ENCODE data around the gene KCTD14. TPM values are rescaled to one million over a fixed set of nuclear protein-coding genes. Genes with fewer than 3 reads are reported as not detected.

The KCTD14 gene
- total RNA-seq, 2 donors from 2014 or later: 8.6 to 12.8 TPM

DNA sequence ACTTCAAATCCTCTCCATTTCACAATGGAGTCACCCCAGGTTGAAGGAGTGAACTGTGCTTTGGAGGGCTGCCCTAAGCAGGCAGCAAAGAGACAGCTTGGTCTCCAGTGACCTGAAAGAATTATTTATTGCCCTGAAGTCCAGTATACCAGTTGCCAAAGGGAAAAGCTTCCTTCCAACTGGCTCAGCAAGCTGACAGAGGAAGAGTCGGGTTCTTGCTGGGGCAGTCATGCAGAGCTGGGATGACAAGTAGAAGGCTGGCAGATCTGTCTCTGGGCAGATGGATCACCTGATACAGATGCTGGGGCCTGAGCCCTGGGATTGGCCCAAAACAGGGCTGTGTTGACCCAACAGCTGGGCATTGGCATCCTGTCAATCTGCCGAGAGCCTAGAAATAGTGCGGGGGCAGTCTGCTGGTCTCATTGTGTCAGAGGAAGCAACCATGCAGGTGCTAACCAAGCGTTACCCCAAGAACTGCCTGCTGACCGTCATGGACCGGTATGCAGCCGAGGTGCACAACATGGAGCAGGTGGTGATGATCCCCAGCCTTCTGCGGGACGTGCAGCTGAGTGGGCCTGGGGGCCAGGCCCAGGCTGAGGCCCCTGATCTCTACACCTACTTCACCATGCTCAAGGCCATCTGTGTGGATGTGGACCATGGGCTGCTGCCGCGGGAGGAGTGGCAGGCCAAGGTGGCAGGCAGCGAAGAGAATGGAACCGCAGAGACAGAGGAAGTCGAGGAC is 40.5 kb upstream of the KCTD14 start, which contains the start of gene THRSP:
Gene THRSP, plus strand, starts transcription at position 422 of the 742 bp plus-strand sequence. Its CDS starts 21 bp downstream, at position 443.
- no peaks in the 10 kb centered on the region for H3K9me3 ChIP-seq (ENCODE audit: control insufficient read depth, low read length)
- Mint-ChIP-seq H3K4me3 (no peak within 1 kb of the TSS), H3K27ac (no peak within 1 kb of the TSS), H3K36me3 (ENCODE audit: low read depth) (peaks cover 15% of the 10 kb centered on the region), H3K4me1 (no peaks in the 10 kb centered on the region), H3K27me3 (ENCODE audit: insufficient read depth) (no peaks in the 10 kb centered on the region), H3K9me3 (no peaks in the 10 kb centered on the region)
- no peaks in the 10 kb centered on the region for H3K4me1 ChIP-seq (ENCODE audit: control insufficient read depth, insufficient read depth, low read length)
- WGBS, 2 experiments (ENCODE audit: insufficient coverage in 1 of 2, insufficient read length in 1 of 2): 93 to 97% methylated on average over 8 to 14 of the region's 14 CpGs
- H3K27me3 ChIP-seq (ENCODE audit: control insufficient read depth, insufficient read depth, low read length, poor library complexity, severe bottlenecking): no peaks in the 10 kb centered on the region
- H3K9ac ChIP-seq (ENCODE audit: extremely low read depth, low read length, poor library complexity, severe bottlenecking): no peak within 1 kb of the TSS
- no peak within 1 kb of the TSS for H3K27ac ChIP-seq (ENCODE audit: low read depth, low read length)
- H3K4me3 ChIP-seq (ENCODE audit: low read length): no peak within 1 kb of the TSS
- TF ChIP-seq CTCF (conservative IDR thresholded peaks at IDR 0.05): no peak
- H3K36me3 ChIP-seq (ENCODE audit: control insufficient read depth, insufficient read depth, low read length): peaks cover 11% of the 10 kb centered on the region
- DNase-seq: no peak

DNA sequence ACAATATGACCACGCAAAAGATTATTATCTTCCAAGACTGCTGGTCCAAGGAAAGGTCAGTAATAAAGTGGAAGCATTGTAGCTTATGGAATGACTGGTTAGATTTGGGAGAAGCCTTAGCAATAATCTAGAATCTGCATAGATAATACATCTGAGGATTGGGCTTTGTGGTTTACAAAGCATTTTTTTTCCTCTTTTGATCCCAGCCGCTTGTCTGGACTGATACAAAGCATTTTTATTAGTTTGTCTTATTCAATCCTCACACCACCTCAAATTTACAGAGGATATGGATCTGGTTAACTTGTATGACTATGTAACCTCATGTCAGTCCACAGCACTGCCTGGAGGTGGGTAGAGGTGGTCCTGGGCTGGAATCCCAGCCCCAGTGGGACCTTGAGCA is 39.6 kb upstream of the KCTD14 start:
- Histone ChIP-seq H3K4me1 (ENCODE audit: control insufficient read depth, insufficient read depth, low read length) (no peaks in the 10 kb centered on the region), H3K27ac (ENCODE audit: low read depth, low read length) (no peak overlapping the region), H3K36me3 (ENCODE audit: control insufficient read depth, insufficient read depth, low read length) (peaks cover 6% of the 10 kb centered on the region), H3K4me3 (ENCODE audit: low read length) (no peak overlapping the region), H3K9ac (ENCODE audit: extremely low read depth, low read length, poor library complexity, severe bottlenecking) (no peak overlapping the region), H3K9me3 (ENCODE audit: control insufficient read depth, low read length) (no peaks in the 10 kb centered on the region), H3K27me3 (ENCODE audit: control insufficient read depth, insufficient read depth, low read length, poor library complexity, severe bottlenecking) (no peaks in the 10 kb centered on the region)
- TF ChIP-seq CTCF (conservative IDR thresholded peaks at IDR 0.05): no peak
- H3K4me1 Mint-ChIP-seq: no peaks in the 10 kb centered on the region
- 100% methylated on average over 2 of the region's 2 CpGs; no CpG with 5 or more reads in 1 of the 2 experiments for WGBS, 2 experiments (ENCODE audit: insufficient coverage in 1 of 2, insufficient read length in 1 of 2)
- H3K36me3 Mint-ChIP-seq (ENCODE audit: low read depth): peaks cover 11% of the 10 kb centered on the region
- H3K9me3 Mint-ChIP-seq: no peaks in the 10 kb centered on the region
- H3K4me3 Mint-ChIP-seq: no peak overlapping the region
- no peak overlapping the region for H3K27ac Mint-ChIP-seq
- no peaks in the 10 kb centered on the region for H3K27me3 Mint-ChIP-seq (ENCODE audit: insufficient read depth)
- DNase-seq: no peak

DNA sequence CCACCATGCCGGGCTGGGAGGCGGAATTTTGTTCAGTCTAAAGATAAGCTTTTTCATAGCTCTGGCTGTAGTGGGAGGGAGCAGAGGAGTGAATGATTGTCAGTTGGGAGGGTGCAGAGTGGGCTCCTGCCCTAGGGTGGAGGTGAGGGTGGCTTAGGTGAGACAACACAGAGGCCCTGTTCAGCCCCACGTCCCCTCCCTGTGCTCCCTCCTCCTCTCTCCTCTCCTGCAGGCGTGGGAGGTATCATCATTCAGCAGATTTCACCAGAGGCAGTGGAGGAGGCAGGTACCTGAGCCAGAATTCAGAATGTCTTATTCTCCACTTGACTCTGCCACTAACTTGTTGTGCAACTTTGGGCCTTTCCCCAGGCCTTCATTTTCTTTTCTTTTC is 38.8 kb upstream of the KCTD14 start:
- DNase-seq: no peak
- WGBS, 2 experiments (ENCODE audit: insufficient coverage in 1 of 2, insufficient read length in 1 of 2): 95 to 100% methylated on average over 2 to 4 of the region's 4 CpGs
- Histone ChIP-seq H3K4me3 (ENCODE audit: low read length) (no peak overlapping the region), H3K4me1 (ENCODE audit: control insufficient read depth, insufficient read depth, low read length) (no peaks in the 10 kb centered on the region), H3K9me3 (ENCODE audit: control insufficient read depth, low read length) (no peaks in the 10 kb centered on the region), H3K27ac (ENCODE audit: low read depth, low read length) (no peak overlapping the region), H3K27me3 (ENCODE audit: control insufficient read depth, insufficient read depth, low read length, poor library complexity, severe bottlenecking) (no peaks in the 10 kb centered on the region), H3K9ac (ENCODE audit: extremely low read depth, low read length, poor library complexity, severe bottlenecking) (no peak overlapping the region), H3K36me3 (ENCODE audit: control insufficient read depth, insufficient read depth, low read length) (no peaks in the 10 kb centered on the region)
- Mint-ChIP-seq H3K4me3 (no peak overlapping the region), H3K36me3 (ENCODE audit: low read depth) (peaks cover 5% of the 10 kb centered on the region), H3K27me3 (ENCODE audit: insufficient read depth) (no peaks in the 10 kb centered on the region), H3K4me1 (no peaks in the 10 kb centered on the region), H3K9me3 (no peaks in the 10 kb centered on the region), H3K27ac (peak overlapping the region; percentile 30)
- TF ChIP-seq CTCF (conservative IDR thresholded peaks at IDR 0.05): no peak

All from endodermal cell (in vitro differentiated cells).